RCC 7860 (cell line): Measurements from ENCODE around the gene RASL12.
"Not testable (repeated sequence)": the region's sequence is repeated elsewhere in the genome, so short reads cannot be mapped to it uniquely, and the experiment has no call there.

ENCODE experiments used
- DNase-seq: peaks from one replicate; pipeline ENCODE4 v3.0.0-alpha.2; 2015; ENCODE audit warnings: low spot score
- FAIRE-seq: peaks from 2 replicates; lab custom pipeline; 2012; peaks lifted over from hg19 to GRCh38; lab: Jason Lieb, UNC

The RASL12 gene

DNA sequence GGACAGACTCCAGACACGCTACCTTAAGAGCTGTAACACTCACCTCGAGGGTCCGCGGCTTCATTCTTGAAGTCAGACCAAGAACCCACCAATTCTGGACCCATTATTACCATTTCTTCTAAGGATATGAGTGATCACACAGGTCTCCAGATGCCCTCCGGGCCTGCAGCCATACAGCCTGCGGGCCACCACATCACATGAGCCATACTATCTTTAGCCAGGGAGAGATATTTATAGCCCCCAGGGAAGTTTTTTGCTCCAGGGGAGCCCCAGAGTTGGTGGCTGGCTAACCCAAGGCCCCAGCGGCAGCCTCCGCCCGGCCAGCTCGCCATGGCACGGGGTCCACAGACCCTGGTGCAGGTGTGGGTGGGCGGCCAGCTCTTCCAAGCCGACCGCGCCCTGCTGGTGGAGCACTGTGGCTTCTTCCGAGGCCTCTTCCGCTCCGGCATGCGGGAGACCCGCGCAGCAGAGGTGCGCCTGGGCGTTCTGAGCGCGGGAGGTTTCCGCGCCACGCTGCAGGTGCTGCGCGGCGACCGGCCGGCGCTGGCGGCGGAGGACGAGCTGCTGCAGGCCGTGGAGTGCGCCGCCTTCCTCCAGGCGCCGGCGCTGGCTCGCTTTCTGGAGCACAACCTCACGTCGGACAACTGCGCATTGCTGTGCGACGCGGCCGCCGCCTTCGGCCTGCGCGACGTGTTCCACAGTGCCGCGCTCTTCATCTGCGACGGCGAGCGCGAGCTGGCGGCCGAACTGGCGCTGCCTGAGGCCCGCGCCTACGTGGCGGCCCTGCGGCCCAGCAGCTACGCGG lies 8.9 kb upstream of the RASL12 start, which contains the start of gene KBTBD13:
Gene KBTBD13, plus strand, starts transcription at position 261 of the 805 bp plus-strand sequence. Its CDS starts 70 bp downstream, at position 331.
- DNase-seq (no peak), FAIRE-seq (no peak)

DNA sequence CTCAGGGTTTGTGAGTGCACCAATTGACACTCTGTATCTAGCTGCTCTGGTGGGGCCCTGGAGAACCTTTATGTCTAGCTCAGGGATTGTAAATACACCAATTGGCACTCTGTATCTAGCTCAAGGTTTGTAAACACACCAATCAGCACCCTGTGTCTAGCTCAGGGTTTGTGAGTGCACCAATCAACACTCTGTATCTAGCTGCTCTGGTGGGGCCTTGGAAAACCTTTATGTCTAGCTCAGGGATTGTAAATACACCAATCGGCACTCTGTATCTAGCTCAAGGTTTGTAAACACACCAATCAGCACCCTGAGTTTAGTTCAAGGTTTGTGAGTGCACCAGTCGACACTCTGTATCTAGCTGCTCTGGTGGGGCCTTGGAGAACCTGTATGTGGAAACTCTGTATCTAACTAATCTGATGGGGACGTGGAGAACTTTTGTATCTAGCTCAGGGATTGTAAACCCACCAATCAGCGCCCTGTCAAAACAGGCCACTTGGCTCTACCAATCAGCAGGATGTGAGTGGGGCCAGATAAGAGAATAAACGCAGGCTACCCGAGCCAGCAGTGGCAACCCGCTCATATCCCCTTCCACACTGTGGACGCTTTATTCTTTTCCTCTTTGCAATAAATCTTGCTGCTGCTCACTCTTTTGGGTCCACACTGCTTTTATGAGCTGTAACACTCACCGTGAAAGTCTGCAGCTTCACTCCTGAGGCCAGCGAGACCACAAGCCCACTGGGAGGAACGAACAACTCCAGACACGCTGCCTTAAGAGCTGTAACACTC lies 8.0 kb upstream of the RASL12 start:
- FAIRE-seq, DNase-seq: not testable (repeated sequence)

DNA sequence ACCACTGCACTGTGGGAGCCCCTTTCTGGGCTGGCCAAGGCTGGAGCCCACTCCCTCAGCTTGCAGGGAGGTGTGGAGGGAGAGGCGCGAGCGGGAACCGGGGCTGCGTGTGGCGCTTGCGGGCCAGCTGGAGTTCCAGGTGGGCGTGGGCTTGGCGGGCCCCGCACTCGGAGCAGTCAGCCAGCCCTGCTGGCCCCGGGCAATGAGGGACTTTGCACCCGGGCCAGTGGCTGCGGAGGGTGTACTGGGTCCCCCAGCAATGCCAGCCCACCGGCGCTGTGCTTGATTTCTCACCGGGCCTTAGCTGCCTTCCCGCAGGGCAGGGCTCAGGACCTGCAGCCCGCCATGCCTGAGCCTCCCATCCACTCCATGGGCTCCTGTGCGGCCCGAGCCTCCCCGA lies 7.2 kb upstream of the RASL12 start:
- FAIRE-seq, DNase-seq: not testable (repeated sequence)

DNA sequence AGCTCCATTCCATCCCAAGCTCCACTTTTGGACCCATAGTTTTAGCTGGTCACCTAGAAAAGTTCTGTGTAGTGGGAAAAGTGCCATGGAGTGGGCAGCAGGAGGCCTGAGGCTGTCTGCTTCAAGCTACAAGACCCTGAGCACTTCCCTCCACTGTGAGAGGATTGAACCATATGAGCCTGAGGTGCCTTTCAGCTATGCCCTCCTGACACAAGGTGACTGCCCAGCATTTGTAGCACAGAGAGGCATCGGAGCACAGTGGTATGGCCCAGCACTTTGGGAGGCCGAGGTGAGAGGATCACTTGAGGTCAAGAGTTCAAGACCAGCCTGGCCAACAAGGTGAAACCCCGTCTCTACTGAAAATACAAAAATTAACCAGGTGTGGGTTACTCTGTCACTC lies 4.8 kb upstream of the RASL12 start:
- FAIRE-seq (no peak), DNase-seq (no peak)

DNA sequence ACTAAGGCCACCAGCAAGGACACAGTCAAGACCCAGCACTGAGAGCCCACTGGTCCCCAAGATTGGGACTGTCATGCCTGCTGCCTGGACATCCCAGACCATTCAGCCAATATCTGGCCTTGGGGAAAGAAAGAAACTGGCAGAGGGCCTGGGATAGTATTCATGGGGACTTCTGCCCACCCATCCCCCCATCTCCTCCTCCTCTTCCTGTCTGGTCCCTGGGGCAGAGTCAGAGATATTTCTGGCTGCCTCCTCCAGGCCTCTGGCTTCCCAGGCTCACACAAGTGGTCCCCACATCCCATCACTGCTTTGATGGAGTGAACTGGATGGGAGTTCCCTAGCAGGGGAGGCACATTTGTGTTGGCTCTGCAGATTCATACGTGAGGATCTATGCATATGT lies 4.2 kb upstream of the RASL12 start:
- no peak for DNase-seq
- no peak for FAIRE-seq

DNA sequence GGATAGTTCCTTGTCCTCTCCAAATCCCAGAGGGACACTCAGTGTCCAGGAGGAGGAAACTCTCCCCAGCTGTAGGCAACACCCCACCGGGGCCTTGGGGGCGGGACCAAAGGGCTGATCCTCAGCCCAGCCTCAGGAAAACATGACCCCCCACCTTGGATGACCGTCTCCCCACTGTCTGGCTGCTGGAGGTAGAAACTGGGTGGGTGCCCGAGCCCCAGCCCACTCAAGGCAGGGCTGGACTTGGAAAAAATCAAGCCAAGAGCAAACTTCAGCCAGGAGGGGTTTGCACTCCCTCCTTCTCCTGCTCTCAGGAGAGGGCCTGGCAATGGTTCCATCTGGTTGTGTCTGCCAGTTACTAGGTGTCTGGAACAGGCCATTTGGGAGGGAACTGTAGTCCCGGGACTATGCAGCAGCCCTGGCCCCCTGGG lies 3.6 kb upstream of the RASL12 start:
- DNase-seq (no peak), FAIRE-seq (no peak)

DNA sequence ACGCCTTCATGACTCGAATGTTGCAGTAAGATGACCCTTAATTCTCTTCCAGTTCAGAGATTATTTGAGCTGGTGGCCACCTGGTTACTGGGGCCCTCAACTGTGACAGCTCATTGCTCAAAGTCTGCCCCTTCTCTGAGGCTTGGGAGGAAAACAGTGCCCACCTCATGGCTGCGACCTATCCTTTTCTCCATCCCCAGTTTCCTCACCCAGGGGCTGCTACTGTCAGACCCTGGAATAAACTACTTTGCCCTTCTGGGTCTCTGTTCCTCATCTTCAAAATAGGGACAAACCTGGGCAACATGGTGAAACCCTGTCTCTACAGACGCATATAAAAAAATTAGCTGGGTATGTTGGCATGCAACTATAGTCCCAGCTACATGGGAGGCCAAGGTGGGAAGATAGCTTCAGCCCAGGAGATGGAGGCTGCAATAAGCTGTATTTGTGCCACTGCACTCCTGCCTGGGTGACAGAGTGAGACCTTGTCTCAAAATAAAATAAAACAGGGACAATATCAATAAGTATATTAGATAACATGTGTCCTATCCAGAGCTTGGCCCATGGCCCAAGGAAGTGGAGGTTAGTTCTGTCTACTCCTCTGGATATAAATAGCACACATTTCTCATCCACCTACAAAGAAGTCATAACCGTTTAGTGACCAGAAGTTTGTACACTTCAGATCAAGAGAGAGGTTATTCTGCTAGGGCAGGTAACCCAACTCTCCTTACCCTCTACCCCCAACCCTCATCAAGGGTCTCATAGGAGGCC lies 2.2 kb upstream of the RASL12 start:
- DNase-seq (no peak), FAIRE-seq (no peak)

DNA sequence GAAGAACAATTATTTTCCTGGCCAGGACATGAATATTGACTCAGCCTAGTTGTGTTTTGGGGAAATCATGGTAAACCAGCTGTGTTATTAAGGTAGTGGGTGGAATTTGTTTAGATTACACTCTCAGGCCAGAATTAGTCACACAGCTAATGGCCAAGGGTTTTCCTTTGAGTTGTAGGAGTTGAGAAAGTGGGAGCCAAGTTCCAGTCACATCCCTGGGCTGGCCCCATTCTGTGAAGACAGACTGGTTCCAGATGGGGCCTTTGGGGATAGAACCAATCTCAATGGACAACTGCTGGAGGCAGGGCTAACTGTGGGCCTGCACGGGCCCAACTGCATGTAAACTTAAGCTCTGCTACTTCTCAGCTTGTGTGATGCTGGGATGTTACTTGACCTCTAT lies 1.4 kb upstream of the RASL12 start:
- FAIRE-seq: no peak

DNA sequence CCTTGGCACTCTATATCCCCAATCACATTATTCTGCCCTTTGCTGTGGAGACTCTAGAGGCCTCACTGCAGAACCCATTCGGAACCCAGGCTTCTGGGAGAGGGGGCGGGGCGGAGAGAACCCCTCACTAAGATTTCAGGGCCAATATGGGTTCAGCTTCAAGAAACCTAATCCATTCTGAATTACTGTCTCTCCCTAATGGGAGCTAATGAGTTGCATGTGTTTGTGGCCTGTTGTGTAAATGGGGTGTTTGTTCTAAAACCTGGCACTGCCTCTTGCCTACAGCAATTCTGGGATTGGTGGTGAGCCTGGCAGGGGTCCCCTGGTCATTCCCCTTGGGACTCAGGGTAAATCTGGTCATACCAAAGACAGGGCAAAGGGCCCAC lies 605 bp upstream of the RASL12 start:
- DNase-seq (no peak), FAIRE-seq (no peak)

More for the DNA sequence above, 1.4 kb upstream of the RASL12 start:
- DNase-seq: no peak

DNA sequence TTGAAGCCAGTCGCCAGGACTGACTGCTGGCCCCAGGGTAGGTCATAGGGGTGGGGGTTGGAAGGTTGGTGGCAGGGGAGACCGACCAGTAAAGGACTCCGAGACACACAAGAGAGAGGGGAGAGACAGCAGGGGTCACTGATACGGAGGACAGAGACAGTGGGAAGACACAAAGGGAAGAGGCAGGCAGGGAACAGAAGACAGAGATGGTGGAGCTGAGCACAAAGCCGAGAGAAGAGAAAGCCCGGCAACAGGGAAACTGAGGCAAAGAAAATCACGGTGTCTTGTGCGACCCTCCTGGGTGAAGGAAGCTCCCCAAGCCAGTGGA lies 510 bp downstream of the RASL12 start:
- FAIRE-seq: no peak
- no peak for DNase-seq

DNA sequence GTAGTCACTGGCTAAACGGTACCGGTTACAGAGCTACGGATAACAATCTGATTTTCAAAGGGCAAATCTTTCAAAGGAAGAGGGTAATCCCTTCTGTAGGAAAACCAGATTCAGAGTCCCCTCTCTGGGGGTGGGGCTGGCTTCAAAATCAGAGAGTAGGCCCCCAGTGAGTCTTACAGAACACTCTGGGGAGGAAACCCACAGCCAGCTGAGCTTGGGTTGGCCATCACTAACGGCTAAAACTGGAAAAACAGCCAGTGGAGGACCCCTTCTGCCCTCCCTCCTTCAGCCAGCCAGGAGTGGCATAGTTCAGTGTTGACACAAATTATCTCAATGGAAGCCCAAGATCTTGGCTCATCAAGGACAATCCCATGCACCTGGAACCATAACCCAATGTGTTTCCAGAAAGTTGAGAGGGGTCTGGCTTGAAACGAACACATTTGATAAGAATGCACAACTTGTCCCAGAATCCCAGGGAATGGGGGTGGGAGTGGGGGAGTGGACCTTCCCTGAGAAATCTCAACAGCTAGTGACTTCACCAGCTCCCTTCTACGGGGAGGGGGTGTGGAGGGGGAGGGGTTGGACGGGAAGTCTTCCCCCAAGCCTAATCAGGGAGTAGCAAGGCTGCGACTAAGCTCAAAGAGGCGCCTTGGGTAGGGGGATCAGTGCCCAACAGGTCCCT lies 1.0 kb downstream of the RASL12 start:
- FAIRE-seq: no peak
- DNase-seq: no peak

DNA sequence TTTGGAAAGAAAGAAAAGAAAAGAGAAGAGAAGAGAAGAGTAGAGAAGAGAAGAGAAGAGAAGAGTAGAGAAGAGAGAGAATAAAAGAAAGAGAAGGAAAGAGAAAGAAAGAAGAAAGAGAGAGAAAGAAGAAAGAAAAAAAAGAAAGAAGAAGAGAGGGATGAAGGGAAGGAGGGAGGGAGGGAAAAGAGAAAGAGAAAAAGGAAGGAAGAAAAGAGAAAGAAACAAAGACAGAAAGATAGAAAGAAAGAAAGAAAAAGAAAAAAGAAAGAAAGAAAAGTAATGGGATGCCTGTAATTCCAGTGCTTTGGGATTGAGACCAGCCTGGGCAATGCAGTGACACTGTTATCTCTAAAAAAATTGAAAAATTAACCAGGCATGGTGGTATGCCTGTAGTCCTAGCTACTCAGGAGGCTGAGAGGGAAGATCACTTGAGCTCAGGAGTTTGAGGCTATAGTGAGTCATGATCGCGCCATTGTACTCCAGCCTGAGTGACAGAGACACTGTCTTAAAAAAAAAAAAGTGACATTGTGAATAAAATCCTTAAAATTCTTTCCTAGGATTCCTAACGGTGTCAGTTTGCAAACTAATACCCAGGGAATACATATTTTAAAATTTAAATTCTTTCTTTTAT lies 1.7 kb downstream of the RASL12 start:
- DNase-seq (peak; percentile 55), FAIRE-seq (no peak)

DNA sequence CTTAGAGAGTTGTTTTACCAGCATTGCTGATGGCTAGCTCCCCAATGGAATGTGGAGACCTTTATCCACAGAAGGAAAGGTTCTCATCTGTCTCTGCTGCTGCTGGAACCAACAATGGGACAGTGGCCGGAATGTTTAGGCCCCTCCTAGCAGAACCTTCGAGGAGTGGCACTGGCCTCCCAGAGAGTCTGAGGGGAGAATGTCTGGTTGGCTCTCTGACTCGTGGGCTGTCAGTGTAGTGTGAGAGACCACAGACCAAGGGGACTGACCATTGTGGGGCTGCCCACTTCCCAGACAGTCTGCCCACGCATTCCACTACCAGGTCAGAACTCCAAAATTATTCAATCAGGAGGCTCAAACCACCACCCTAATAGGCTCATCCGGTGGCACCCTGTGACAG lies 5.1 kb downstream of the RASL12 start:
- no peak for DNase-seq
- FAIRE-seq: no peak

DNA sequence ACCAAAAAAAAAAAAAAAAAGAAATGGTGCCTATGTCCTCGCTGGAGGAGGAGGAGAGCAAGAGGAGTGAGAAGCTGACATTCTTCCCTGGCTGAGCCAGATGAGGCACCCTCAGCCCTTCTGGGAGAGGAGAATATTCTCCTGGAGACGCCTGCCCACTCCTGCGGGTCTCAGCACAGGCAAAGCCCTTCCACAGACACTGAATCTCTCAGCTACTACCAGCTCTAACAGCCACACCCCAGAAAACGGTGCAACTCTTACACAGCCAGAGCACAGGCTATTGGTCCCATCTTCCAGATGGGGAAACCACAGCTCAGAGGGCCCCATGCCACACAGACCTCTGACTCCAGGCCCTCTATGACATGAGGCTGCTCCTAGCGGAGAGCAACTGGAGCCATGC lies 5.7 kb downstream of the RASL12 start:
- no peak for FAIRE-seq
- no peak for DNase-seq

DNA sequence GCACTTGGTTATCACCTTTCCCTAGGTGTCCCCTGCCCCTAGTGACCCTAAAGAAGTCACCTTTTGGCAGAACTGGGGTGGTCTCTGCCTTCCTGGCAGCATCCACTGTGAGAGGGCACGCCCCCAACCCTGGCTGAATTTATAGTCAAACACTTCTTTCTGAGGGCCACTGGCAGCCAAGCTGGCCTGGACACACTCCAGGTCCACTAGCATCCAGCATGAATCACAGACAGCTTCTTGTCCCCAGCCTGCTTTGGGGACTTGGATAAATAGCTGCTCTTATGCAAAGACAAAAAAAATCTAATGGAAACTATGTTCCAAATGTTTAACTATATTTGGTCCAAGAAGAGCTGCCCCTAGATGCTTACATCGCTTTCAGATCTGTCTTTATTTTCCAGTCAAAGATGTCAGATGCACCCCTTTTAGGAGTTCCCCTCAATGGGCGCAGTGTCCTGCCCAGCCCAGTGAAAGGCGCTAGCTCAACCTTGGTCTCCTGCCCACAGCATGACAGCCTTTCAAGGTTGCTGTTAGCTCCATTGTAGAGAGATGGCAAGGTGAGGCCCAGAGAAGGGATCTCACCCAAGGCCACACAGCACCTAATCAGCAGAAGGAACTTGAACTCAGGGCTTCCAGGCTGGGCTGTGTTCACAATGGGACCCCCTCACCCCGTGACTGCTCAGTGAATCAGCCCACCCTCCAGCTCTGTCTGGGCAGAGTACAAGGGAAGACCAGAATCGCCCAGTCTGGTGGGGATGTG lies 7.0 kb downstream of the RASL12 start:
- no peak for DNase-seq
- FAIRE-seq: no peak

DNA sequence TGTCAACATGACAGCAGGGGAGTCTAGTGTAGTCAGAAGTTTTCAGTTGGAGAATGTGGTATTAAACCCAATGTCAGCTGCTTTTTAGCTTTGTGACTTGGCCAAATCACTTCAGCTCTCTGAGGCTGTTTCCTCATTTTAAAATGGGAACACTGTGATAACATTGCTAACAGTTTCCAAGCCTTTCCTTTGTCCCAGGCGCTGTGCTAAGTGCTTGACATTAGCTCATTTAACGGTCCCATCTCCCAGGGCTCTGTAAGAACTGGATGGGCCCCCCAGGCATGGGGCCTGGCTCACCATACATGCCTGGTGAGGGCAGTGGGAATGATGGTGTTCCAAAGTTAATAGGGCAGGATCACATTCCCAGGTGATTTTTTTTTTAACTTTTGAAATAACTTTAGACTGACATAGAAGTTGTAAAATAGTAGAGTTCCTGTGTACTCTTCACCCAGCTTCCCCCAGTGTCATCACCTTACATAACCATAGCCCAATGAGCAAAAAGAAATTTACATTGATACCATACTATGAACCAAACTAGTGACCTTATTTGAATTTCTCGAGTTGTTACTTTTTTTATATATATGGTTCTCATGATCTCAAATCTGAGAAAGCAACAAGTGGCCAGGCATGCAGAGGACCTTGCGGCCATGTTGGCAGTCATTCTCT lies 7.7 kb downstream of the RASL12 start:
- no peak for FAIRE-seq
- no peak for DNase-seq

DNA sequence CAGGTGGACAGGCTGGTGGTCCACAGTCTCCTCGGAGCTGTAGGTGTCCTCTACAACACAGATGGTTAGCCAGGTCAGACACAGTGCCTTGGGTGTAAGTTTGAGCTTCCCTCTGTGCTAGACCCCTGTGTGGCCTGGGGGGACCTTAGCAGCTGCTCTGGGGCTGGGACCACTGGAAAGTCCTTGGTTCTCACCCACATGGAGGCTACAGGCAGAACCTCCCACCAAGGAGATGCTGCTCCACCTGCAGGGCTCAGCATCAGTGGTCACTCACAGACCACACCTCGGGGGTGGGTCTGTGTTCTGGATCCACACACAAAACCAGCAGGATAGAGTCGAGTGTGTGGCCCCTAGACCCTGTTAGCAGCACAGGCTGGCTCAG lies 8.4 kb downstream of the RASL12 start:
- no peak for DNase-seq
- FAIRE-seq: no peak

DNA sequence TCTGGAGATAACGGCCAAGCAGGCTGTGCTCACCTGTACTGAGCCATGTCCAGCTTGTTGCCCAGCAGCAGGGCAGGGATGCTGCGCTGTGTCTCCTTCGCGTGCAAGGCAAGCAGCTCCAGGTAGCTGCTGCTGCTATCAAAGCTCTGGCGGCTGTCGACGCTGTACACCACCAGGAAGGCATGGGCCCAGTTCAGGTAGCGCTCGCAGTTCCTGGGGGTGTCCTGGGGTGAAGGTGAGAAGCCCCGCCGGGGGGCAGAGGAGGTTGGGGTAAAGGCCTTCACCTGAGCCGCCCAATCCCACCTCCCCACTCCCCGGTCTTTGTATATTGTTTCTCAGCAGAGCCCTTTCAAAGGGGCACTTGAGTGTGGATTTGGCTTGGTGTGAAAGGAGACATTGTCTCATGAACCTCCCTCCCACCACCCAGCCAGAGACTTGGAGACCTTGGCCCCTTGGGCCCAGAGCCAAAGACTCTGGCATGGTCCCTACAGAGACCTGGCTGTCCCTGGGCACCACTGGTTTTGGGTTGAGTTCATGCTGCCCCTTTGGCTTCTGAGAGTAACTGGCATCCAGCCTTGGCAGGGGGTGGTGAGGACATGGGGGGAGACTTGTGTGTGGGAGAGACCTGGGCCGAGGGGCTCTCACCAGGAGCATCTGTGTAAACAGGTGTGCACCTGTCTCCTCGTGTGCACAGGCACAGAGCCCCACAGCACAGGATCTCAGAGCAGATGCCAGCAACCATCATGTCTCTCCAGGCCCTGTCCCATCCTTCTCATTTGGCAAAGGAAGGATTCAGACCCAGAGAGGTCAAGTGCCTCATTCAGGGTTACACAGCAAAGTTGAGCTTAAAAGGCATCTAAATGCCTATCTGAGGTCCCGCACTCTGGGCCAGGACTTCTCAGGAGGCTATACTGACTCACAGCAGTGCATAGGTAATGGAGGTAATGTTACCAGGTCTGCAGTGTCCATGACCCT lies 9.1 kb downstream of the RASL12 start:
- DNase-seq: no peak
- no peak for FAIRE-seq
